HG02852 (cell line): ENCODE results near the gene TRDMT1.

Experiments used
- ATAC-seq: cut with Tn5 transposase; IDR thresholded peaks from one replicate; pipeline ENCODE4 v1.9.1; 2021; ENCODE audit warnings: mild to moderate bottlenecking, moderate library complexity; ENCODE audit not compliant: unreplicated experiment

TRDMT1 gene

DNA sequence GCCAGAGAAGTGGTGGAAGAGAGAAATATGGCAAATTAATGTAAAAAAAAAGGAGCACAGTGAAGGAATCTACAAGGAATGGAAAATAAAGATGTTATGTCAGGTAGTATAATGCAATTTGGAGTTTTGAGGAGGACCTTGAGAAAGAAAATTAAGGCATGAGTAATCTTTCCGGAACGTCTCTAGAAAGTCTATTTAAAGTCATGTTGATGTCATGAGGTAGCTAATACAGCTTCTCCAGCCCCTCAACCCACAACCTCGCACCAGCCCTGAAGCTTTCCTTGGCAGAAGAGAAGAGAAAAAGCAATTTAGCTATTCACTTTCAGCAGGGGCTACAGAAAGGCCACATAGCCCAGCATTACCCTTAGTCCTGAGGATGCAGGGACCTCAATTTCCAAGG is 22.5 kb downstream of the TRDMT1 start:
- ATAC-seq: no peak

- ATAC-seq: no peak
These were observed 23.5 kb downstream of the TRDMT1 start for GRCh38 chr10:17178006-17178405.

GRCh38 chr10:17177014-17177413 is 24.5 kb downstream of the TRDMT1 start:
- ATAC-seq: no peak

- no peak for ATAC-seq
These were observed 25.4 kb downstream of the TRDMT1 start for GRCh38 chr10:17176091-17176490.

DNA sequence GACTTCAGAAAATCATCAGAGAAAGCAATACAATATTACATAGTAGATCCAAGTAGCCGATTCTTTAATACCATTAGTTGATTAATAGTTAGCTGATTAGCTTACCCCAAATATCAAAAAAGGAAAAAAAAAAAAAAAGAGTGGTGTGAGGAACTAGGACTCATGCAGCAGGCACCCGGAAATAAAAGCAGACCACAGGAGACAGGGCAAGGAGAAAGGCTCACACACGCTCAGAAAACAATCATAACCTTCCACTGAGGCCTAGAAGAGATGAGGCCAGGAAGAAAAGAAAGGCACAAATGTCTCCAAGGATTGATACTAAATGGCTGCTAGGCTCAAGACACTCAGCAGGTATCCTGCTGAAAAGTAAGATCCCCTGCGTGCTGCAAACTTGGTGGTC is 25.9 kb downstream of the TRDMT1 start:
- no peak for ATAC-seq

DNA sequence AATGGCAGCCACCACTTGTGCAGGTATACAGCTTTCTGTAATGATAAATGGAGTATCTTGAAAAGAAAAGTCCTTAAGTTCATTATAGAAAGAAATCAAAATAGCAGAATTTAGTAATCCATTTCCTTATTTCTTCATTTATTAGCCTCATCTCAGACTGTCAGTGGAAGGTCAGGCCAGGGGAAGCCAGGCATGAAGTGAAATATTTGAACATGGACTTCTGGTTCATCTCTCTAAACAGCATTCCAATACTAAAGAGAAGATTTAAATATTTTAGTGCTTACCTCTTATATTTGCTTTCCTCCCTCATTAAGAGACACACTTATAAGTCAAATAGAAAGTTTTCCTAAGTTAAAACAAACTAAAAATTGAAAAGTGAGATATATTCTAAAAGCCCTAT is 26.8 kb downstream of the TRDMT1 start:
- ATAC-seq: no peak

- ATAC-seq: no peak
These were observed 30.3 kb downstream of the TRDMT1 start for GRCh38 chr10:17171141-17171641.

DNA sequence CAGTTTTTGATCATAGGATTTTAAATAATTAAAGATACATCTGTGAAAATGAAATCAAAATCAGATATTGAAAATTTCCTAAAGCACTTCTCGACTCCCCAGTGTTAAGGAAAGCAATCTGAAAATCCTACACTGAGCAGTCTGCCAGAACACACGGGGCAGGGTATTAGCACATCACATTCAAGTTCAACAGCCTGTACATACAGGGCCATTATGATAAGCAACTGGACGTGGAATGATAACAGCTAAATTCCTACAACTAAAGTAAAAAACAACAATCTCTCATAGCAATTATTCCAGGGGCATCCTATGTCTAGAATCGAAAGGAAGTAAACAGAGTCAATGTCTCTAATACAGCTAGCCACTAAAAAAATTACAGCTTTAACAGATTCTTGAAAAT is 31.7 kb downstream of the TRDMT1 start:
- ATAC-seq: no peak

GRCh38 chr10:17166699-17167098 is 34.8 kb downstream of the TRDMT1 start:
- ATAC-seq: no peak

- no peak for ATAC-seq
These were observed 38.6 kb downstream of the TRDMT1 start for GRCh38 chr10:17162828-17163227.

GRCh38 chr10:17161775-17162174 is 39.7 kb downstream of the TRDMT1 start:
- no peak for ATAC-seq

DNA sequence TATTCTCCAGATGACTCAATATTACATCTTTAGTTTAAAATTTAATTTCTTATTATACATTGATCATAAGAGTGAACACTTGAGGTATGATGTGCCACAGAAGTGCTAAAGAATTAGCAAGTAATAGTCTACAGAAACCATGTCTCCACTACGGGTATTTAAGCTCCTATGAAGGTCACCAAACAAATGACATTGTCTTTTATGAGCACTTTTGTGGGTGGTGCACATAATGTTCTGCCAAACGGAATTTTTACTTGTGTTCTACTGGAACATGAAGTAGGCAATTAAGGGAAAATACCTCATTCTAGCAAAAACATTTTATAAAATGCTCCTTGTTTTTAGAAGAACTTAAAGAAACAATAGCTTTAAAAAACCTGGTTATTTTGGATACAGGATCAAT is 44.4 kb downstream of the TRDMT1 start:
- no peak for ATAC-seq

- ATAC-seq: no peak
These were observed 45.6 kb downstream of the TRDMT1 start for GRCh38 chr10:17155826-17156225.

GRCh38 chr10:17154116-17154515 is 47.4 kb downstream of the TRDMT1 start:
- no peak for ATAC-seq

- ATAC-seq: no peak
These were observed 48.2 kb downstream of the TRDMT1 start for GRCh38 chr10:17153321-17153720.

- ATAC-seq: no peak
These were observed 49.8 kb downstream of the TRDMT1 start for GRCh38 chr10:17151716-17152115.

- ATAC-seq: no peak
These were observed 53.5 kb downstream of the TRDMT1 start for GRCh38 chr10:17147884-17148489.

DNA sequence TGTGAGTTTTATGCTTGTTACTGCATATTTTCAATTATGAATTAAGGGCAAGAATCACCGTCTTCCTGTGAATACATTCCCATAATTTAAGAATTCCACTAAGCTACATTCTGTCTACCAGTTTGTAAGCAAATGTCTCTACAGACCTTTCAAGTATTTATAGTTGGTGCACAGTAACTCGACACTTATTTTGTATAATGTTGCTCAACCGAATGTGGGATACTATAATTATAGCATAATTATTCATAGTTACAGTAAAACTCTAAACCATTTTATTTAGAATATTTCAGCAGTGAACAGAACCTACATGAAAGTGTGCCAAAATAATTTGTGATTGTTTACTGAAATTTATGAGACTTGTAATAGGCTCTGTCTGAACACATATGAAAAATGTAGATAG is 54.6 kb downstream of the TRDMT1 start:
- no peak for ATAC-seq

DNA sequence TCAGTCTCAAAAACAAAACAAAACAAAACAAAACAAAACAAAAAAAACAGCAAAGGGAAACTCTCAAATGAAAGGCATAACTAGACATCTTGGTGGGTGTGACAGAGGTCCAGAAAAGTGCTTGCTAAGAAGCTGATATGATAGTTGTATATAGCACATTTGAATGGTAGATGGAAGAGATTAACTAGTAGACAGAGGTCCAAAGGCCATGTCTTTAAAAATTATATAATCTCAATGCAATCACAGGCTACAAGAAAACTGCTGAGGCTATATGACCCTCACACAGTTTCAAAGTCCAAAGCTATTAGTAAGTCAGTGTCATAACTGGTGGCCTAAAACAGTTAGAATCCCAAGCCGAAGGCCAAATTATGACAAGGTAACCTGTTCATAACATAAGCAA is 56.2 kb downstream of the TRDMT1 start:
- no peak for ATAC-seq

DNA sequence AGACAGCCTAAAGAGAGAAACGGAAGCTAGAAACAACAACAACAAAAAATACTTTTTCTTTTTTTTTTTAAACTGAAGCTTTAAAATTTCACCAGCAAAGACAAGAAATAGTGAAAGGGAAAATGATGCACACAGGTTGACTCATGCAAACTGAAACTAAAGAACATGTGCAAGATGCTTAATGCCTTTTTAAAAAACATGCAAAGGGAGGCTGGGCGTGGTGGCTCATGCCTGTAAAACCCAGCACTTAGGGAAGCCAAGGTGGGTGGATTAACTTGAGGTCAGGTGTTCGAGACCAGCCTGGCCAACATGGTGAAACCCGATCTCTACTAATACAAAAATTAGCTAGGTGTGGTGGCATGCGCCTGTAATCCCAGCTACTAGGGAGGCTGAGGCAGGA is 56.7 kb downstream of the TRDMT1 start:
- peak; percentile 75 for ATAC-seq

- no peak for ATAC-seq
These were observed 57.4 kb downstream of the TRDMT1 start for GRCh38 chr10:17144032-17144431.

- no peak for ATAC-seq
These were observed 58.3 kb downstream of the TRDMT1 start for GRCh38 chr10:17143055-17143690.
